Measurements from ENCODE around the gene KDM3A.
"Not testable (repeated sequence)": the region's sequence is repeated elsewhere in the genome, so short reads cannot be mapped to it uniquely, and the experiment has no call there.

KDM3A gene

GRCh38 chr2:86477349-86477748 lies 36.2 kb downstream of the KDM3A start:
- no peak for DNase-seq

- DNase-seq: no peak
Measured at GRCh38 chr2:86480105-86480504, 38.9 kb downstream of the KDM3A start.

- no peak for DNase-seq
Measured at GRCh38 chr2:86482034-86482433, 40.9 kb downstream of the KDM3A start.

- no peak for DNase-seq
Measured at GRCh38 chr2:86484385-86484784, 43.2 kb downstream of the KDM3A start.

- no peak for DNase-seq
Measured at GRCh38 chr2:86485103-86485502, 43.9 kb downstream of the KDM3A start.

GRCh38 chr2:86485802-86486201 lies 44.6 kb downstream of the KDM3A start:
- no peak for DNase-seq

GRCh38 chr2:86487062-86487461 lies 45.9 kb downstream of the KDM3A start:
- peak; percentile 1 for DNase-seq

- no peak for DNase-seq
Measured at GRCh38 chr2:86488561-86489250, 47.5 kb downstream of the KDM3A start.

- no peak for DNase-seq
Measured at GRCh38 chr2:86489542-86489941, 48.4 kb downstream of the KDM3A start.

GRCh38 chr2:86490245-86490644 lies 49.1 kb downstream of the KDM3A start:
- DNase-seq: no peak

GRCh38 chr2:86491088-86491487 lies 49.9 kb downstream of the KDM3A start:
- DNase-seq: no peak

GRCh38 chr2:86492048-86492453 lies 50.9 kb downstream of the KDM3A start:
- DNase-seq: no peak

GRCh38 chr2:86496391-86496790 lies 55.2 kb downstream of the KDM3A start:
- DNase-seq: not testable (repeated sequence)

- DNase-seq: peak; percentile 1
Measured at GRCh38 chr2:86498468-86499260, 57.5 kb downstream of the KDM3A start.

GRCh38 chr2:86499326-86499725 lies 58.2 kb downstream of the KDM3A start:
- no peak for DNase-seq

- no peak for DNase-seq
Measured at GRCh38 chr2:86500325-86501083, 59.3 kb downstream of the KDM3A start.

- no peak for DNase-seq
Measured at GRCh38 chr2:86507600-86507999, 66.4 kb downstream of the KDM3A start.

- no peak for DNase-seq
Measured at GRCh38 chr2:86510436-86510933, 69.3 kb downstream of the KDM3A start.

- DNase-seq: no peak
Measured at GRCh38 chr2:86512034-86512433, 70.9 kb downstream of the KDM3A start.

- no peak for DNase-seq
Measured at GRCh38 chr2:86512892-86513291, 71.7 kb downstream of the KDM3A start.

GRCh38 chr2:86513948-86514660 lies 72.9 kb downstream of the KDM3A start:
- DNase-seq: no peak

- DNase-seq: peak; percentile 20
Measured at GRCh38 chr2:86518481-86518880, 77.3 kb downstream of the KDM3A start.

GRCh38 chr2:86519349-86519748 lies 78.2 kb downstream of the KDM3A start:
- no peak for DNase-seq

Data from NCI-H69 (cell line).